H9 (cell line): ENCODE data around the gene GPS1. TPM values are rescaled to one million over a fixed set of nuclear protein-coding genes. Genes with fewer than 3 reads are reported as not detected.

Source experiments
- DNase-seq: peaks from one replicate; pipeline ENCODE4 v3.0.0-alpha.2; 2017
- H2AFZ ChIP-seq: one replicate; pipeline ENCODE4 v1.6.1; 2013; ENCODE audit warnings: mild to moderate bottlenecking, low read length, control low read depth, moderate library complexity
- H2AK5ac ChIP-seq: 2 replicates; pipeline ENCODE4 v1.6.1; 2013; ENCODE audit warnings: low read length, control low read depth, mixed read lengths; ENCODE audit not compliant: insufficient read length
- H2BK120ac ChIP-seq: one replicate; pipeline ENCODE4 v1.6.1; 2013; ENCODE audit warnings: low read depth, mild to moderate bottlenecking, low read length, control low read depth, inconsistent platforms; ENCODE audit not compliant: poor library complexity, severe bottlenecking
- H2BK12ac ChIP-seq: 2 replicates; pipeline ENCODE4 v1.6.1; 2013; ENCODE audit warnings: low read length, control low read depth, mixed read lengths, low read depth; ENCODE audit not compliant: insufficient read length
- H2BK15ac ChIP-seq: 2 replicates; pipeline ENCODE4 v1.6.1; 2013; ENCODE audit warnings: low read depth, low read length, control low read depth
- H2BK20ac ChIP-seq: one replicate; pipeline ENCODE4 v1.6.1; 2013; ENCODE audit warnings: low read depth, mild to moderate bottlenecking, low read length, control low read depth, inconsistent platforms; ENCODE audit not compliant: poor library complexity, severe bottlenecking
- H2BK5ac ChIP-seq: 2 replicates; pipeline ENCODE4 v1.6.1; 2013; ENCODE audit warnings: low read length, control low read depth, mixed read lengths; ENCODE audit not compliant: insufficient read length
- H3K14ac ChIP-seq: 2 replicates; pipeline ENCODE4 v1.6.1; 2013; ENCODE audit warnings: low read length, control low read depth; ENCODE audit not compliant: insufficient read depth
- H3K18ac ChIP-seq: 2 replicates; pipeline ENCODE4 v1.6.1; 2013; ENCODE audit warnings: low read depth, mild to moderate bottlenecking, mixed read lengths, low read length, control low read depth; ENCODE audit not compliant: insufficient read length
- H3K23ac ChIP-seq: 2 replicates; pipeline ENCODE4 v1.6.1; 2013; ENCODE audit warnings: low read length, control low read depth, mixed read lengths, low read depth; ENCODE audit not compliant: insufficient read length
- H3K23me2 ChIP-seq: 2 replicates; pipeline ENCODE4 v1.6.1; 2013; ENCODE audit warnings: low read depth, mild to moderate bottlenecking, mixed read lengths, low read length, control low read depth; ENCODE audit not compliant: insufficient read length, poor library complexity, severe bottlenecking
- H3K27ac ChIP-seq: 2 replicates; pipeline ENCODE4 v1.5.1; 2013; ENCODE audit warnings: low read length, control low read depth, mixed read lengths, low read depth; ENCODE audit not compliant: insufficient read length
- H3K27me3 ChIP-seq: 2 replicates; pipeline ENCODE4 v1.6.1; 2013; ENCODE audit warnings: low read length, control low read depth, inconsistent platforms; ENCODE audit not compliant: insufficient read depth
- H3K4ac ChIP-seq: 2 replicates; pipeline ENCODE4 v1.6.1; 2013; ENCODE audit warnings: low read depth, mild to moderate bottlenecking, control low read depth, inconsistent platforms, low read length, moderate library complexity
- H3K4me1 ChIP-seq: 2 replicates; pipeline ENCODE4 v1.6.1; 2013; ENCODE audit warnings: low read length, control low read depth, inconsistent platforms; ENCODE audit not compliant: insufficient read depth
- H3K4me2 ChIP-seq: 2 replicates; pipeline ENCODE4 v1.6.1; 2013; ENCODE audit warnings: low read length, control low read depth, mixed read lengths; ENCODE audit not compliant: insufficient read length, insufficient read depth
- H3K56ac ChIP-seq: 2 replicates; pipeline ENCODE4 v1.6.1; 2013; ENCODE audit warnings: low read depth, mild to moderate bottlenecking, mixed read lengths, low read length, control low read depth; ENCODE audit not compliant: insufficient read length
- H3K79me1 ChIP-seq: 2 replicates; pipeline ENCODE4 v1.6.1; 2013; ENCODE audit warnings: low read depth, mild to moderate bottlenecking, moderate library complexity, low read length, control low read depth, inconsistent platforms; ENCODE audit not compliant: insufficient read depth, poor library complexity, severe bottlenecking
- H3K79me2 ChIP-seq: 2 replicates; pipeline ENCODE4 v1.6.1; 2013; ENCODE audit warnings: low read length, control low read depth, inconsistent platforms; ENCODE audit not compliant: insufficient read depth
- H3K9ac ChIP-seq: 2 replicates; pipeline ENCODE4 v1.6.1; 2013; ENCODE audit warnings: low read length, control low read depth, mixed read lengths; ENCODE audit not compliant: insufficient read length; ENCODE audit errors: extremely low read depth
- H3K9me3 ChIP-seq: one replicate; pipeline ENCODE4 v1.6.1; 2013; ENCODE audit warnings: low read depth, low read length, inconsistent platforms; ENCODE audit not compliant: control insufficient read depth
- H3T11ph ChIP-seq: one replicate; pipeline ENCODE4 v1.6.1; 2013; ENCODE audit warnings: mild to moderate bottlenecking, low read length, control low read depth, inconsistent platforms
- H4K20me1 ChIP-seq: one replicate; pipeline ENCODE4 v1.6.1; 2013; ENCODE audit not compliant: control insufficient read depth, insufficient read length, insufficient read depth
- H4K5ac ChIP-seq: 2 replicates; pipeline ENCODE4 v1.6.1; 2013; ENCODE audit warnings: low read depth, mild to moderate bottlenecking, mixed read lengths, low read length, control low read depth; ENCODE audit not compliant: insufficient read length
- H4K8ac ChIP-seq: replicated peaks from 2 replicates; pipeline ENCODE4 v1.6.1; 2013; ENCODE audit warnings: low read length, control low read depth, mixed read lengths, low read depth; ENCODE audit not compliant: insufficient read length
- H4K91ac ChIP-seq: 2 replicates; pipeline ENCODE4 v1.6.1; 2013; ENCODE audit warnings: low read depth, mild to moderate bottlenecking, moderate library complexity, mixed read lengths, low read length, control low read depth; ENCODE audit not compliant: insufficient read length
- H3K27ac Mint-ChIP-seq, 3 experiments: 2 replicates in 2 of 3; 3 replicates in 1 of 3; pipeline ENCODE4 v1.8.0; 2020 to 2021; ENCODE audit warnings: mixed read lengths in 3 of 3, mild to moderate bottlenecking in 1 of 3, moderate library complexity in 1 of 3
- H3K27me3 Mint-ChIP-seq: 2 replicates; pipeline ENCODE4 v1.8.0; 2021; ENCODE audit warnings: low read depth, mild to moderate bottlenecking, moderate library complexity, mixed read lengths
- H3K36me3 Mint-ChIP-seq, 3 experiments: 2 replicates in 2 of 3; 3 replicates in 1 of 3; pipeline ENCODE4 v1.8.0; 2020 to 2021; ENCODE audit warnings: low read depth in 3 of 3, mixed read lengths in 3 of 3; ENCODE audit not compliant: insufficient read depth in 1 of 3
- H3K4me1 Mint-ChIP-seq, 2 experiments: 2 replicates each; pipeline ENCODE4 v1.8.0; 2020; ENCODE audit warnings: mixed read lengths in 2 of 2
- H3K4me3 Mint-ChIP-seq, 2 experiments: 2 replicates in 1 of 2; 3 replicates in 1 of 2; pipeline ENCODE4 v1.8.0; 2020 to 2021; ENCODE audit warnings: mild to moderate bottlenecking in 2 of 2, mixed read lengths in 2 of 2, moderate library complexity in 1 of 2
- H3K9me3 Mint-ChIP-seq, 2 experiments: 2 replicates in 1 of 2; 3 replicates in 1 of 2; pipeline ENCODE4 v1.8.0; 2020; ENCODE audit warnings: mild to moderate bottlenecking in 2 of 2, mixed read lengths in 2 of 2, moderate library complexity in 1 of 2
- WGBS: extraction: QIAGEN DNeasy Blood & Tissue Kit; methylation state at CpG from one replicate; pipeline ENCODE4 v1.1.7; 2013; ENCODE audit warnings: missing lambda C conversion rate, low lambda C conversion rate, mixed read lengths; ENCODE audit not compliant: insufficient read length; ENCODE audit errors: extremely low coverage; 5-methylcytosine and 5-hydroxymethylcytosine counted together
- total RNA-seq: library from RNA; stranded (reverse); gene quantifications from 2 replicates; pipeline ENCODE4 v1.2.1, GENCODE V29; 2021
- TF ChIP-seq, protein P1 (sequence below): fragments of 200-600 bp; sonication (generic); conservative IDR thresholded peaks from 3 replicates; pipeline ENCODE4 v1.8.0; 2021; ENCODE audit warnings: antibody characterized with exemption, mild to moderate bottlenecking

GPS1 gene
- total RNA-seq, 1 experiment from 2014 or later, result 164 TPM

- TF ChIP-seq, protein P1, sequence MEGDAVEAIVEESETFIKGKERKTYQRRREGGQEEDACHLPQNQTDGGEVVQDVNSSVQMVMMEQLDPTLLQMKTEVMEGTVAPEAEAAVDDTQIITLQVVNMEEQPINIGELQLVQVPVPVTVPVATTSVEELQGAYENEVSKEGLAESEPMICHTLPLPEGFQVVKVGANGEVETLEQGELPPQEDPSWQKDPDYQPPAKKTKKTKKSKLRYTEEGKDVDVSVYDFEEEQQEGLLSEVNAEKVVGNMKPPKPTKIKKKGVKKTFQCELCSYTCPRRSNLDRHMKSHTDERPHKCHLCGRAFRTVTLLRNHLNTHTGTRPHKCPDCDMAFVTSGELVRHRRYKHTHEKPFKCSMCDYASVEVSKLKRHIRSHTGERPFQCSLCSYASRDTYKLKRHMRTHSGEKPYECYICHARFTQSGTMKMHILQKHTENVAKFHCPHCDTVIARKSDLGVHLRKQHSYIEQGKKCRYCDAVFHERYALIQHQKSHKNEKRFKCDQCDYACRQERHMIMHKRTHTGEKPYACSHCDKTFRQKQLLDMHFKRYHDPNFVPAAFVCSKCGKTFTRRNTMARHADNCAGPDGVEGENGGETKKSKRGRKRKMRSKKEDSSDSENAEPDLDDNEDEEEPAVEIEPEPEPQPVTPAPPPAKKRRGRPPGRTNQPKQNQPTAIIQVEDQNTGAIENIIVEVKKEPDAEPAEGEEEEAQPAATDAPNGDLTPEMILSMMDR, result no peak
- no peak overlapping the region for H2AFZ ChIP-seq
- H3K79me2 ChIP-seq, result no peaks in the 10 kb centered on the region
- H2BK120ac ChIP-seq, result no peak overlapping the region
- Mint-ChIP-seq H3K4me1 (0 out of 4 replicates have a peak, but pooled peaks cover 0 to 2% of the 10 kb centered on the region in 2 experiments), H3K36me3 (no peaks in the 10 kb centered on the region), H3K4me3 (no peak overlapping the region), H3K27ac (no peak overlapping the region), H3K9me3 (no peaks in the 10 kb centered on the region), H3K27me3 (no peaks in the 10 kb centered on the region; the same call in 1 of the 2 replicates)
- H4K5ac ChIP-seq, result no peak overlapping the region
- H3K4ac ChIP-seq, result no peak overlapping the region
- H3K27me3 ChIP-seq, result no peaks in the 10 kb centered on the region
- no peak overlapping the region for H2AK5ac ChIP-seq
- no peaks in the 10 kb centered on the region for H3K79me1 ChIP-seq
- no peak overlapping the region for H3K4me2 ChIP-seq
- H3K23ac ChIP-seq, result no peak overlapping the region
- H3K27ac ChIP-seq, result no peak overlapping the region
- no CpG with 5 or more reads among the region's 26 CpGs for WGBS
- no peak overlapping the region for H3K9ac ChIP-seq
- H4K8ac ChIP-seq, result no peak overlapping the region
- no peak for DNase-seq
- H2BK12ac ChIP-seq, result no peak overlapping the region
- no peak overlapping the region for H2BK5ac ChIP-seq
- no peak overlapping the region for H2BK15ac ChIP-seq
- H4K91ac ChIP-seq, result no peak overlapping the region
- H3K4me1 ChIP-seq, result no peaks in the 10 kb centered on the region
- H3K18ac ChIP-seq, result no peak overlapping the region
- H3K56ac ChIP-seq, result no peak overlapping the region
- no peak overlapping the region for H2BK20ac ChIP-seq
- H4K20me1 ChIP-seq, result no peaks in the 10 kb centered on the region
- H3K9me3 ChIP-seq, result no peaks in the 10 kb centered on the region
- H3T11ph ChIP-seq, result no peak overlapping the region
- no peak overlapping the region for H3K14ac ChIP-seq
- H3K23me2 ChIP-seq, result no peaks in the 10 kb centered on the region
Measured at GRCh38 chr17:82008258-82008940, 43.3 kb upstream of the GPS1 start.
